GM23338 (cell line): Measurements from ENCODE around the gene CYTH1. TPM values are rescaled to one million over a fixed set of nuclear protein-coding genes. Genes with fewer than 3 reads are reported as not detected.

Experiments used
- ATAC-seq: fragments of 200-7000 bp; cut with Tn5 transposase; 3 replicates; pipeline ENCODE4 v1.9.1; 2020
- DNase-seq: peaks from one replicate; pipeline ENCODE4 v3.0.0-alpha.2; 2015; ENCODE audit warnings: low spot score
- H2AFZ ChIP-seq: fragments of 200-600 bp; sonication (generic); 2 replicates; pipeline ENCODE4 v1.8.0; 2016; ENCODE audit warnings: antibody characterized with exemption, mild to moderate bottlenecking, moderate library complexity
- H3F3A ChIP-seq: fragments of 200-600 bp; sonication (generic); replicated peaks from 2 replicates; pipeline ENCODE4 v1.8.0; 2017; ENCODE audit warnings: antibody characterized with exemption, mixed run types, low read depth
- H3K27ac ChIP-seq: fragments of 200-600 bp; sonication (generic); 2 replicates; pipeline ENCODE4 v1.6.1; 2016; ENCODE audit warnings: low read depth
- H3K27me3 ChIP-seq: fragments of 200-600 bp; sonication (generic); 2 replicates; pipeline ENCODE4 v1.8.0; 2016; ENCODE audit warnings: mild to moderate bottlenecking, mixed run types, moderate library complexity; ENCODE audit not compliant: insufficient read depth
- H3K36me3 ChIP-seq: fragments of 200-600 bp; sonication (generic); 2 replicates; pipeline ENCODE4 v1.8.0; 2016; ENCODE audit warnings: mild to moderate bottlenecking; ENCODE audit not compliant: insufficient read depth
- H3K4me1 ChIP-seq: fragments of 200-600 bp; sonication (generic); 2 replicates; pipeline ENCODE4 v1.8.0; 2016; ENCODE audit warnings: mild to moderate bottlenecking, moderate library complexity; ENCODE audit not compliant: insufficient read depth
- H3K4me2 ChIP-seq: fragments of 200-600 bp; sonication (generic); 2 replicates; pipeline ENCODE4 v1.7.1; 2017; ENCODE audit warnings: mixed run types
- H3K4me3 ChIP-seq: fragments of 200-600 bp; sonication (generic); 2 replicates; pipeline ENCODE4 v1.6.1; 2016; ENCODE audit warnings: mixed run types
- H3K79me2 ChIP-seq: fragments of 200-600 bp; sonication (generic); replicated peaks from 2 replicates; pipeline ENCODE4 v1.8.0; 2017; ENCODE audit warnings: mild to moderate bottlenecking; ENCODE audit not compliant: insufficient read depth
- H3K9me2 ChIP-seq: fragments of 200-600 bp; sonication (generic); 2 replicates; pipeline ENCODE4 v1.8.0; 2017; ENCODE audit not compliant: insufficient read depth
- H4K20me1 ChIP-seq: fragments of 200-600 bp; sonication (generic); replicated peaks from 2 replicates; pipeline ENCODE4 v1.8.0; 2017; ENCODE audit warnings: mild to moderate bottlenecking; ENCODE audit not compliant: insufficient read depth
- H3K27ac Mint-ChIP-seq: 2 replicates; pipeline ENCODE4 v1.8.0; 2020; ENCODE audit warnings: inconsistent platforms, mild to moderate bottlenecking, moderate library complexity, mixed read lengths
- H3K27me3 Mint-ChIP-seq: 3 replicates; pipeline ENCODE4 v1.8.0; 2022; ENCODE audit warnings: low read depth, mild to moderate bottlenecking, moderate library complexity, mixed read lengths, inconsistent platforms; ENCODE audit not compliant: insufficient read depth, poor library complexity
- H3K36me3 Mint-ChIP-seq: 3 replicates; pipeline ENCODE4 v1.8.0; 2021; ENCODE audit warnings: low read depth, mild to moderate bottlenecking, inconsistent platforms, moderate library complexity, mixed read lengths
- H3K4me1 Mint-ChIP-seq: 3 replicates; pipeline ENCODE4 v1.8.0; 2020; ENCODE audit warnings: mild to moderate bottlenecking, inconsistent platforms, mixed read lengths
- H3K4me3 Mint-ChIP-seq: 3 replicates; pipeline ENCODE4 v1.8.0; 2021; ENCODE audit warnings: moderate library complexity, mild to moderate bottlenecking, inconsistent platforms, mixed read lengths
- H3K9me3 Mint-ChIP-seq: 3 replicates; pipeline ENCODE4 v1.8.0; 2020; ENCODE audit warnings: moderate library complexity, mild to moderate bottlenecking, inconsistent platforms, mixed read lengths
- CREB1 ChIP-seq: fragments of 250-450 bp; sonication (Bioruptor Pico); IDR thresholded peaks from 2 replicates; pipeline ENCODE4 v1.5.0; 2020; ENCODE audit warnings: low read depth, mild to moderate bottlenecking, moderate library complexity
- CTCF ChIP-seq, 2 experiments: fragments of 200-600 bp in 1 of 2; sonication (generic) in 1 of 2; conservative IDR thresholded peaks; 2 replicates each; pipeline versions ENCODE4 v1.5.1 to v1.6.1; 2016 to 2017; ENCODE audit warnings: antibody characterized with exemption in 2 of 2, low read depth in 2 of 2, mild to moderate bottlenecking in 2 of 2, moderate library complexity in 1 of 2
- ETS1 ChIP-seq: IDR thresholded peaks from 2 replicates; pipeline ENCODE4 v1.6.1; 2016; ENCODE audit warnings: antibody characterized with exemption
- EZH2 ChIP-seq: fragments of 200-600 bp; sonication (generic); IDR thresholded peaks from one replicate; pipeline ENCODE4 v1.8.0; 2017; ENCODE audit warnings: antibody characterized with exemption, mild to moderate bottlenecking, low read depth; ENCODE audit not compliant: unreplicated experiment
- EZH2phosphoT487 ChIP-seq: fragments of 200-600 bp; sonication (generic); IDR thresholded peaks from one replicate; pipeline ENCODE4 v1.8.1; 2018; ENCODE audit warnings: antibody characterized with exemption; ENCODE audit not compliant: unreplicated experiment
- JUNB ChIP-seq: IDR thresholded peaks from one replicate; pipeline ENCODE4 v1.6.1; 2016; ENCODE audit warnings: antibody characterized with exemption; ENCODE audit not compliant: unreplicated experiment
- NANOG ChIP-seq: IDR thresholded peaks from 2 replicates; pipeline ENCODE4 v1.6.1; 2016; ENCODE audit warnings: antibody characterized with exemption, borderline replicate concordance
- POLR2AphosphoS5 ChIP-seq: IDR thresholded peaks from 2 replicates; pipeline ENCODE4 v1.6.1; 2016; ENCODE audit warnings: antibody characterized with exemption, low read depth
- REST ChIP-seq: IDR thresholded peaks from one replicate; pipeline ENCODE4 v1.6.1; 2018; ENCODE audit warnings: antibody characterized with exemption; ENCODE audit not compliant: unreplicated experiment
- STAT1 ChIP-seq: IDR thresholded peaks from one replicate; pipeline ENCODE4 v1.6.1; 2016; ENCODE audit warnings: antibody characterized with exemption; ENCODE audit not compliant: unreplicated experiment
- ZNF114 ChIP-seq: fragments of 250-450 bp; sonication (Bioruptor Pico); IDR thresholded peaks from 2 replicates; pipeline ENCODE4 v1.5.0; 2020; ENCODE audit warnings: mild to moderate bottlenecking, moderate library complexity
- ZNF331 ChIP-seq: fragments of 250-450 bp; sonication (Bioruptor Pico); IDR thresholded peaks from 2 replicates; pipeline ENCODE4 v1.5.0; 2020; ENCODE audit warnings: low read depth, mild to moderate bottlenecking, moderate library complexity
- ZNF462 ChIP-seq: fragments of 250-450 bp; sonication (Bioruptor Pico); IDR thresholded peaks from 2 replicates; pipeline ENCODE4 v1.5.0; 2020; ENCODE audit warnings: mild to moderate bottlenecking, moderate library complexity
- polyA plus RNA-seq: library from polyadenylated mRNA; unstranded; fragments of >200 nt; fragmentation: Nextera tagmentation; extraction: Ambion mirVana; gene quantifications from 2 replicates; pipeline ENCODE4 v1.2.1, GENCODE V29; 2016
- total RNA-seq: library from RNA; depleted of rRNA; stranded (reverse); fragments of >200 nt; shearing (Covaris generic); gene quantifications from 2 replicates; pipeline ENCODE4 v1.2.3, GENCODE V29; 2014

CYTH1 gene
- total and polyA plus RNA-seq, 2 experiments from 2014 or later, result 13.8 to 14.5 TPM

GRCh38 chr17:78680436-78680835, 101.6 kb downstream of the CYTH1 start:
- no peaks in the 10 kb centered on the region for H3K4me1 ChIP-seq
- H3K4me2 ChIP-seq, result no peak overlapping the region
- H3K9me2 ChIP-seq, result no peaks in the 10 kb centered on the region
- Mint-ChIP-seq H3K4me1 (peaks cover 17% of the 10 kb centered on the region), H3K9me3 (no peaks in the 10 kb centered on the region), H3K4me3 (no peak overlapping the region), H3K27ac (no peak overlapping the region), H3K36me3 (peaks cover 2% of the 10 kb centered on the region; the same call in 1 of the 3 replicates), H3K27me3 (peaks cover 2% of the 10 kb centered on the region)
- H3K79me2 ChIP-seq, result no peaks in the 10 kb centered on the region
- no peaks in the 10 kb centered on the region for H3K27me3 ChIP-seq
- H3K27ac ChIP-seq, result peak overlapping the region; percentile 55
- H3K4me3 ChIP-seq, result no peak overlapping the region
- no peak for TF ChIP-seq CTCF (conservative IDR thresholded peaks at IDR 0.05; ENCODE audit: low read depth in 2 of 2)
- no peak for TF ChIP-seq JUNB
- no peak for TF ChIP-seq STAT1
- no peak for TF ChIP-seq CREB1 (CRISPR knock-in tag)
- no peak for TF ChIP-seq POLR2AphosphoS5
- no peak for TF ChIP-seq ZNF114 (CRISPR knock-in tag)
- no peak for TF ChIP-seq EZH2phosphoT487
- no peak for TF ChIP-seq ZNF331 (CRISPR knock-in tag)
- no peak for TF ChIP-seq NANOG
- no peak for TF ChIP-seq REST
- TF ChIP-seq ZNF462, result no peak
- TF ChIP-seq EZH2, result no peak
- TF ChIP-seq ETS1, result no peak
- ATAC-seq, result no peak
- no peaks in the 10 kb centered on the region for H3F3A ChIP-seq
- DNase-seq, result no peak
- no peaks in the 10 kb centered on the region for H3K36me3 ChIP-seq
- no peaks in the 10 kb centered on the region; the same call in 1 of the 2 replicates for H4K20me1 ChIP-seq
- no peak overlapping the region for H2AFZ ChIP-seq
